Smooth muscle cell (in vitro differentiated cells): ENCODE results near the gene CAMK1D. TPM values are rescaled to one million over a fixed set of nuclear protein-coding genes. Genes with fewer than 3 reads are reported as not detected.

ENCODE experiments used
- DNase-seq: peaks from one replicate; lab custom pipeline; 2025; ENCODE audit not compliant: unreplicated experiment; lab: John Stamatoyannopoulos, UW
- H2AFZ ChIP-seq: fragments of 200-600 bp; sonication (generic); 2 replicates; pipeline ENCODE4 v1.6.0; 2016; ENCODE audit warnings: antibody characterized with exemption, low read depth, mild to moderate bottlenecking
- H3F3A ChIP-seq: fragments of 200-600 bp; sonication (generic); 2 replicates; pipeline ENCODE4 v1.6.0; 2017; ENCODE audit warnings: antibody characterized with exemption, low read depth
- H3K27ac ChIP-seq: fragments of 200-600 bp; sonication (generic); 2 replicates; pipeline ENCODE4 v1.5.1; 2016; ENCODE audit warnings: low read depth, mild to moderate bottlenecking
- H3K27me3 ChIP-seq: fragments of 200-600 bp; sonication (generic); 2 replicates; pipeline ENCODE4 v1.6.1; 2016; ENCODE audit warnings: low read depth, mild to moderate bottlenecking
- H3K36me3 ChIP-seq: fragments of 200-600 bp; sonication (generic); 2 replicates; pipeline ENCODE4 v1.5.1; 2016; ENCODE audit warnings: low read depth
- H3K4me1 ChIP-seq: fragments of 200-600 bp; sonication (generic); 2 replicates; pipeline ENCODE4 v1.5.1; 2016; ENCODE audit warnings: low read depth
- H3K4me2 ChIP-seq: fragments of 200-600 bp; sonication (generic); 2 replicates; pipeline ENCODE4 v1.6.0; 2016; ENCODE audit warnings: mild to moderate bottlenecking
- H3K4me3 ChIP-seq: fragments of 200-600 bp; sonication (generic); 2 replicates; pipeline ENCODE4 v1.5.1; 2016; ENCODE audit warnings: mild to moderate bottlenecking
- H3K79me2 ChIP-seq: fragments of 200-600 bp; sonication (generic); 2 replicates; pipeline ENCODE4 v1.6.0; 2016; ENCODE audit warnings: low read depth, mild to moderate bottlenecking
- H3K9ac ChIP-seq: fragments of 200-600 bp; sonication (generic); 2 replicates; pipeline ENCODE4 v1.6.0; 2016; ENCODE audit warnings: low read depth
- H3K9me3 ChIP-seq: fragments of 200-600 bp; sonication (generic); replicated peaks from 2 replicates; pipeline ENCODE4 v1.5.1; 2016; ENCODE audit warnings: low read depth
- H4K20me1 ChIP-seq: fragments of 200-600 bp; sonication (generic); 2 replicates; pipeline ENCODE4 v1.6.0; 2016; ENCODE audit warnings: low read depth
- WGBS: methylation state at CpG from one replicate; pipeline ENCODE4 v1.1.7; 2016; ENCODE audit warnings: low lambda C conversion rate; 5-methylcytosine and 5-hydroxymethylcytosine counted together
- polyA plus RNA-seq: library from polyadenylated mRNA; unstranded; fragments of >200 nt; fragmentation: Nextera tagmentation; extraction: Ambion mirVana; gene quantifications from 2 replicates; pipeline ENCODE4 v1.2.1, GENCODE V29; 2016
- total RNA-seq: library from RNA; depleted of rRNA; stranded (reverse); fragments of >200 nt; gene quantifications from 2 replicates; pipeline ENCODE4 v1.2.3, GENCODE V29; 2014
- TF ChIP-seq, protein P1 (sequence below): fragments of 200-600 bp; sonication (generic); IDR thresholded peaks from 2 replicates; pipeline ENCODE4 v1.5.1; 2017; ENCODE audit warnings: borderline replicate concordance, mild to moderate bottlenecking, antibody characterized with exemption; ENCODE audit not compliant: insufficient read depth, poor library complexity, severe bottlenecking

Gene CAMK1D
- total and polyA plus RNA-seq, 2 experiments from 2014 or later = 1.6 to 2.3 TPM

DNA sequence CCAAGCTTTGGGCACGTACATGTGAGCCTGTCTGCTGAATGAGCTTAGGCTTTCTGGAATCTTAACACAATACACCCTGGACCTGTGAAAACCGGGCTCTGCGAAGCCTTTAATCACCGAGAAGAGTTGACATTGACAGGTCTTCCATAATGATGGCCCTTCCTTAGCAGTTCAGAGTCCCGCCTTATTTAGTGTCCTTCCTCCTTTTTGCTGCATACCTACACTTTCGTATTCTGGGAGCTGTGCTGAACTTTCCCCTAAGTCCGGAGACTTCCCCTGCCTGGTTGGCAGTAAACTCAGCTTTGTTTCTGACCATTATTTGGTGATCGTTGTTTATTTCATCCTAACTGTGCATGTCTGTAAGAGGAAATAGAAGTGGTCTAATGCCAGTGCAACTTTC is 212.0 kb downstream of the CAMK1D start:
- Histone ChIP-seq H3K4me3 (no peak overlapping the region), H3K36me3 (no peaks in the 10 kb centered on the region), H3K4me1 (no peaks in the 10 kb centered on the region), H3F3A (no peaks in the 10 kb centered on the region), H3K79me2 (no peaks in the 10 kb centered on the region), H3K9ac (no peak overlapping the region), H3K27ac (no peak overlapping the region), H4K20me1 (no peaks in the 10 kb centered on the region), H3K4me2 (no peak overlapping the region), H3K27me3 (no peaks in the 10 kb centered on the region), H3K9me3 (no peaks in the 10 kb centered on the region), H2AFZ (no peak overlapping the region)
- DNase-seq = no peak
- 95% methylated on average over 8 of the region's 8 CpGs for WGBS
- TF ChIP-seq, protein P1, sequence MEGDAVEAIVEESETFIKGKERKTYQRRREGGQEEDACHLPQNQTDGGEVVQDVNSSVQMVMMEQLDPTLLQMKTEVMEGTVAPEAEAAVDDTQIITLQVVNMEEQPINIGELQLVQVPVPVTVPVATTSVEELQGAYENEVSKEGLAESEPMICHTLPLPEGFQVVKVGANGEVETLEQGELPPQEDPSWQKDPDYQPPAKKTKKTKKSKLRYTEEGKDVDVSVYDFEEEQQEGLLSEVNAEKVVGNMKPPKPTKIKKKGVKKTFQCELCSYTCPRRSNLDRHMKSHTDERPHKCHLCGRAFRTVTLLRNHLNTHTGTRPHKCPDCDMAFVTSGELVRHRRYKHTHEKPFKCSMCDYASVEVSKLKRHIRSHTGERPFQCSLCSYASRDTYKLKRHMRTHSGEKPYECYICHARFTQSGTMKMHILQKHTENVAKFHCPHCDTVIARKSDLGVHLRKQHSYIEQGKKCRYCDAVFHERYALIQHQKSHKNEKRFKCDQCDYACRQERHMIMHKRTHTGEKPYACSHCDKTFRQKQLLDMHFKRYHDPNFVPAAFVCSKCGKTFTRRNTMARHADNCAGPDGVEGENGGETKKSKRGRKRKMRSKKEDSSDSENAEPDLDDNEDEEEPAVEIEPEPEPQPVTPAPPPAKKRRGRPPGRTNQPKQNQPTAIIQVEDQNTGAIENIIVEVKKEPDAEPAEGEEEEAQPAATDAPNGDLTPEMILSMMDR = no peak

DNA sequence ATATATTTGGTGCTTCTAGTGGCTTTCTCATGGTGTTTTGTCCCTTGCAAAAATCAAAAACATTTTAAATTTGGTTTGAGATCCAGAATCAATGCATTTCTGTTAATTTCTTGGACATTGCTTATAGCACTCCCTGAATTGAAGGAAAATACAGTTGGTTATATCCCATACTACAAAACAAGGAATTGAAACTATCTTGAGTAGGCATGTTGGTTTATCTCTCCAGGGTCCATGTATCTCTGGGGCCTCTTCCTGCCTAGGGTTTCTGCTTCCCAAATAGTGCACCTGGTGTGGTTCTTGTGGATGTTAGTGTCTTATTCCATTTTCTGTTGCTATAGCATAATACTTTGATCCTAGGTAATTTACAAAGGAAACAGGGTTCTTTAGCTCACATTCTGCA is 212.4 kb downstream of the CAMK1D start:
- DNase-seq = no peak
- no peaks in the 10 kb centered on the region for H3K79me2 ChIP-seq
- H3K9ac ChIP-seq = no peak overlapping the region
- no peak overlapping the region for H2AFZ ChIP-seq
- no peak overlapping the region for H3K4me3 ChIP-seq
- H3K27ac ChIP-seq = no peak overlapping the region
- no peaks in the 10 kb centered on the region for H4K20me1 ChIP-seq
- H3K4me1 ChIP-seq = no peaks in the 10 kb centered on the region
- no peaks in the 10 kb centered on the region for H3K9me3 ChIP-seq
- no peaks in the 10 kb centered on the region for H3F3A ChIP-seq
- TF ChIP-seq, protein P1 = no peak
- H3K27me3 ChIP-seq = no peaks in the 10 kb centered on the region
- H3K36me3 ChIP-seq = no peaks in the 10 kb centered on the region
- no peak overlapping the region for H3K4me2 ChIP-seq

DNA sequence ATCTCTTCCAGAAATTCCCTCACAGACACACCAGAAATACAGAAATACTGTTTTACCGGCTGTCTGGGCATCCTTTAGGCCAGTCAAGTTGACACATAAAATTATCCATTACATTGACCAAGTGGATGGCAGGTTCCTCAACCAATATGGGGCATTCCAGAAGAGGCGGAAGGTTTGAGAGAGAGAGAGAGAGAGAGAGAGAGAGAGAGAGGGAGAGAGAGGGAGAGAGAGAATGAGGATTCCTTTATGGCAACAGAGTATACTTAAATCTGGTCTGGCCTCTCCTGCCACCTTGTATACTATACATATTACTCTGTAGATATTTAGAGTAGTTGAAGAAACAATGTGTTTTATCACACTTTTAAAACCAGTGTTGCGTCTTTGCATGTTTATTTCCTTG is 214.1 kb downstream of the CAMK1D start:
- Histone ChIP-seq H3K27me3 (no peaks in the 10 kb centered on the region), H3K9me3 (no peaks in the 10 kb centered on the region), H3K9ac (no peak overlapping the region), H3K36me3 (no peaks in the 10 kb centered on the region), H3K4me3 (no peak overlapping the region), H3F3A (no peaks in the 10 kb centered on the region), H2AFZ (no peak overlapping the region), H3K4me2 (no peak overlapping the region), H4K20me1 (no peaks in the 10 kb centered on the region), H3K4me1 (no peaks in the 10 kb centered on the region), H3K27ac (no peak overlapping the region), H3K79me2 (no peaks in the 10 kb centered on the region)
- 76% methylated on average over 3 of the region's 3 CpGs for WGBS
- DNase-seq = no peak
- TF ChIP-seq, protein P1 = no peak

DNA sequence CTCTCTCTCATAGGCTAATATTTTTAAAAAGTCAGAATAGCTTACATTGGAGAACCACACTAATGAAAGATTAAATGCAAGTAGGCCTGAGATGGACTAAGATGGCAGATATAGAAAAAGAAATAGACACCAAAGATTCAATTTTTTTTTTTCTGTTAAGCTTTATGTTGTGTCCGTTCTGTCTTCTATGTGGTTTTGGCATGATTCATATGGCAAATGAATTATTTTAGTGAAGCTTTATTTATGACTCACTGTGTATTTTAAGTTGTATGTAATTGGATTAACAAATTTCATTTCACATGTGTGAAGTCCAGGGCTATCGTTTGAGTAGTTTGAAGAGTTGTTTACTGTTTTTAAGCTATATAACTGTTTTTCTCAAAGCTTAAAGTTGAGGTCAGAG is 214.8 kb downstream of the CAMK1D start:
- H3K4me3 ChIP-seq = no peak overlapping the region
- WGBS = 58% methylated on average over 2 of the region's 2 CpGs
- no peak overlapping the region for H3K27ac ChIP-seq
- H2AFZ ChIP-seq = no peak overlapping the region
- no peaks in the 10 kb centered on the region for H3K79me2 ChIP-seq
- no peaks in the 10 kb centered on the region for H3K27me3 ChIP-seq
- H3K9me3 ChIP-seq = no peaks in the 10 kb centered on the region
- no peaks in the 10 kb centered on the region for H3K36me3 ChIP-seq
- DNase-seq = no peak
- H3K4me1 ChIP-seq = no peaks in the 10 kb centered on the region
- no peaks in the 10 kb centered on the region for H3F3A ChIP-seq
- H4K20me1 ChIP-seq = no peaks in the 10 kb centered on the region
- H3K9ac ChIP-seq = no peak overlapping the region
- no peak overlapping the region for H3K4me2 ChIP-seq
- TF ChIP-seq, protein P1 = no peak
